PC-3 (cell line): Measurements from ENCODE around the gene DENND2D.

Source experiments
- EZH2 ChIP-seq: fragments of 300-600 bp; sonication (generic); IDR thresholded peaks from one replicate; pipeline ENCODE4 v1.6.1; 2017; ENCODE audit warnings: antibody characterized with exemption, mild to moderate bottlenecking, low read length; ENCODE audit not compliant: unreplicated experiment
- TF ChIP-seq, protein P1 (sequence below): fragments of 300-600 bp; sonication (generic); conservative IDR thresholded peaks from 2 replicates; pipeline ENCODE4 v1.5.1; 2017; ENCODE audit warnings: antibody characterized with exemption, low read depth, mild to moderate bottlenecking, low read length

GRCh38 chr1:111145963-111146768 lies 54.3 kb downstream of the DENND2D start:
- TF ChIP-seq, protein P1, sequence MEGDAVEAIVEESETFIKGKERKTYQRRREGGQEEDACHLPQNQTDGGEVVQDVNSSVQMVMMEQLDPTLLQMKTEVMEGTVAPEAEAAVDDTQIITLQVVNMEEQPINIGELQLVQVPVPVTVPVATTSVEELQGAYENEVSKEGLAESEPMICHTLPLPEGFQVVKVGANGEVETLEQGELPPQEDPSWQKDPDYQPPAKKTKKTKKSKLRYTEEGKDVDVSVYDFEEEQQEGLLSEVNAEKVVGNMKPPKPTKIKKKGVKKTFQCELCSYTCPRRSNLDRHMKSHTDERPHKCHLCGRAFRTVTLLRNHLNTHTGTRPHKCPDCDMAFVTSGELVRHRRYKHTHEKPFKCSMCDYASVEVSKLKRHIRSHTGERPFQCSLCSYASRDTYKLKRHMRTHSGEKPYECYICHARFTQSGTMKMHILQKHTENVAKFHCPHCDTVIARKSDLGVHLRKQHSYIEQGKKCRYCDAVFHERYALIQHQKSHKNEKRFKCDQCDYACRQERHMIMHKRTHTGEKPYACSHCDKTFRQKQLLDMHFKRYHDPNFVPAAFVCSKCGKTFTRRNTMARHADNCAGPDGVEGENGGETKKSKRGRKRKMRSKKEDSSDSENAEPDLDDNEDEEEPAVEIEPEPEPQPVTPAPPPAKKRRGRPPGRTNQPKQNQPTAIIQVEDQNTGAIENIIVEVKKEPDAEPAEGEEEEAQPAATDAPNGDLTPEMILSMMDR: no peak
- TF ChIP-seq EZH2: no peak
